GM21526 (cell line): ENCODE results near the gene GOLIM4.
A peak's percentile ranks its signal among the peaks of the same experiment; 100 is the strongest.

Source experiments
- ATAC-seq: cut with Tn5 transposase; IDR thresholded peaks from one replicate; pipeline ENCODE4 v1.9.1; 2021; ENCODE audit warnings: moderate library complexity; ENCODE audit not compliant: unreplicated experiment, low FRiP score

The GOLIM4 gene

GRCh38 chr3:168100777-168101492 lies 5.2 kb upstream of the GOLIM4 start:
- ATAC-seq: no peak

- ATAC-seq: no peak
These were observed 1.7 kb upstream of the GOLIM4 start for GRCh38 chr3:168097381-168097780.

DNA sequence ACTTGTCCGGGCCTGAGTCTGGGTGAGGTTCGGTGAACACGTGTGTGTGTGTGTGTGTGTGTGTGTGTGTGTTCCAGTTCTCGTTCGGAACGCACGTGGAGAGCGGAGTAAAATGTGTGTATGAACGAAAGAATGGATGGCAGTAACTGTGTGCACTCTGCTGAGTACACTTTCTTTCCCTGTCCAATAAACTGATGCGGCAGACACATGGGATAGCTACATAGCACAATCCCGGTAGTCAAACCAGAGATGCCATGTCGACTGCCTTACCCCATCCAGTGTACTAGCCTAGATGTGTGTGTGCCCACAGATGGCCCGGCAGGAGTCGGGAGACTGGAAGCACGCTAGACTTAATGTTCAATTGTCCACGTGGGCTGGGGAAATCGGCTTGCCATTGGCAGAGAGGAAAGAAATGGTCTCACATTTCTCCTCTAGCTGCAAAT lies 507 bp upstream of the GOLIM4 start:
- peak; percentile 8 for ATAC-seq

GRCh38 chr3:168094877-168095610 lies 680 bp downstream of the GOLIM4 start:
- ATAC-seq: peak; percentile 35

- peak; percentile 44 for ATAC-seq
These were observed 1.2 kb downstream of the GOLIM4 start for GRCh38 chr3:168094580-168094876.

GRCh38 chr3:168093790-168094189 lies 1.9 kb downstream of the GOLIM4 start:
- ATAC-seq: no peak

GRCh38 chr3:168093229-168093628 lies 2.5 kb downstream of the GOLIM4 start:
- no peak for ATAC-seq

- ATAC-seq: no peak
These were observed 3.8 kb downstream of the GOLIM4 start for GRCh38 chr3:168091941-168092340.

- ATAC-seq: no peak
These were observed 4.3 kb downstream of the GOLIM4 start for GRCh38 chr3:168091302-168091858.

GRCh38 chr3:168090306-168091085 lies 5.2 kb downstream of the GOLIM4 start:
- ATAC-seq: no peak

DNA sequence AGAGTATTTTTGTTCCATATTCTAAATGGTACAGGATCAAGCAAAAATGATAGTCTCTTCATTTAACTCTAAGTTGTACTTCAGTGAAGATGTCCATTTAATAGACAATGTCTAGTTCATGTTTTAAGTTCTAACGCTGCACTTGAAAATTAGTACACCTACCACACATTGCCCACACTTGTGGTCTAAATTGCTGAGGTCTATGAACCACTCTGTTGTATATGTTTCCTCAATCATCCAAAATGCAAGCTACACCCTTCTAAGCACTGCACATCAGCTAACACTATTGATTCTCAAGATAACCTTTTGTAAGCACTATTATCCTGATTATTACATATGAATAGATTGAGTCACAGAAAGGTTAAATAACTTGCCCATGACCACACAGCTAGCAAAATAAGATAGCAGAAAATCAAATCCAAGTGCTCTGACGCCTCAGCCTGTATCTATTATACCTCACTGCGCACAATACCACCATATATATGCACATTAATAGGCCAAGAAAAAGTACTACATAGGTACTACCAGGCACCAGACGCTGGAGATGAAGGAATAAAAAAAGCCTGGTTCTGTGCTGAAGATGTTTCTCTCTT lies 6.4 kb downstream of the GOLIM4 start:
- ATAC-seq: no peak

DNA sequence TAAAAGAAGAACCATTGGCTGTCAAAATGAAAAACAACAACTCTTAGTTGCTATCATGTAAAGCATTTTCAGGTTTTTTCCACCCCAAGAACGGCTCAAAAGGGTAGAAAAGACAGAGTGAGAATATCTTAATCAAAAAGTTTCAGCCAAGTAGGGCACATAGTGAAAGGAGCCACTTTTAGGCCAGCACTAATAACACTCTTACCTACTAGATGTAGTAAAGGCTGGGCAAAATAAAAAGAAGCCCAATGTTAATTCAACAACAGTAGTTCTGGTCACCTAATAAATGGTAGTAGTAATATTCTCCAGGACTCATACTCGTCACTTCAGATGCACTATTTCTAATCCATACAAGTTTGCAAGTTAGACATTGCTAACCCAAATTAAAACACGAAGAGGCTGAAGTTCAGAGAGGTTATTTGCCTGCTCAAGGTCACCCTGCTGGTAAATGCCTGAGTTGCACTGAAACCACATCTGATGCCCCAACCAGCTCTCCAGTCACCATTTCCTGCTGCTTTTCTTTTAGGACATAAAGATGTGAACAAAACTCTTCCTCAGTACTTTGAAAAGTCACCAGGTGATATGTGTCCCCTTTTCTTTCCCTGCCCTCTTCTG lies 7.5 kb downstream of the GOLIM4 start:
- peak; percentile 77 for ATAC-seq

GRCh38 chr3:168087539-168087938 lies 8.2 kb downstream of the GOLIM4 start:
- ATAC-seq: no peak

DNA sequence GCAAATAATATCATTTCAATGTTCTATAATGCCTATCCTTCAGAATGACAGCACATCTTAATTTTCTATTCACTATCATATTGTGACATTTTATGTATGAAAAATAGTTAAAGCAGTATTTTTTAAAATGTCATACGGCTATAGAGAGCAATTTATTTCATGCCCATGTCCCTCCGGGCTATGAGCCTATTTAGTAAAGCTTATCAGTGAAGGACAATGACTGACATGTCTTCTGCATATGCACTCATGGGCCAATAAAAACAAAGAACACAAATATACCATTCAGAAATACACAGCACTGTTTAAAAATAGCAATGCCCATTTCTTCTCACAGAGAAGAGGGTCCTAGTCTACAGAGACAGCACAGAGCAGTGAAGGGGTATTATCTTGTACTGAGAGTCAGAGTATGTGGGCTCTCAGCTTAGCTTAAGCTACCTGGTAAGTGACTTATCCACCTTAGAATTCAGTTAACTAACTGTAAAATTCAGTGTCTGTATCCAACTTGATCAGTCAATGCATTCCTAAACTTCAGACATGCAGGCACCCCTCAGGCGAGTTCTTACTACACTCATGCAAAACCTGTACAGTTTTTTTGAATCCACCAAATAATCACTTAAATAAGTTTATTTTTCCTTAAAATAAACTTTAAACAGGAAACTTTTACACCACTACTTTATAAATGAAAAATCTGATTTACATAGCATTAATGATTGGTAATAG lies 9.0 kb downstream of the GOLIM4 start:
- ATAC-seq: no peak

GRCh38 chr3:168085491-168086119 lies 10.1 kb downstream of the GOLIM4 start:
- ATAC-seq: peak; percentile 42

DNA sequence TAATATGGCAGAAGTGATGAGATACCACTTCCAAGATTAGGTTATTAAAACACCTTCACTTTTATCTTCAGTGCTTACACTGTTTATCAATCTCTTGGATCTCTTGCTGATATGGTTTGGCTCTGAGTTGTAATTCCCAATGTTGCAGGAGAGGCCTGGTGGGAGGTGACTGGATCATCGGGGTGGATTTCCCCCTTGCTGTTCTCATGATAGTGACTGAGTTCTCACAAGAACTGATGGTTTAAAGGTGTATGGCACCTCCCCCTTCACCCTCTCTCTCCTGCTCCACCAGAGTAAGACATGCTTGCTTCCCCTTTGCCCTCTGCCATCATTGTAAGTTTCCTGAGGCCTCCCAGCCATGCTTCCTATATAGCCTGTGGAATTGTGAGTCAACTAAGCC lies 11.8 kb downstream of the GOLIM4 start:
- ATAC-seq: no peak

DNA sequence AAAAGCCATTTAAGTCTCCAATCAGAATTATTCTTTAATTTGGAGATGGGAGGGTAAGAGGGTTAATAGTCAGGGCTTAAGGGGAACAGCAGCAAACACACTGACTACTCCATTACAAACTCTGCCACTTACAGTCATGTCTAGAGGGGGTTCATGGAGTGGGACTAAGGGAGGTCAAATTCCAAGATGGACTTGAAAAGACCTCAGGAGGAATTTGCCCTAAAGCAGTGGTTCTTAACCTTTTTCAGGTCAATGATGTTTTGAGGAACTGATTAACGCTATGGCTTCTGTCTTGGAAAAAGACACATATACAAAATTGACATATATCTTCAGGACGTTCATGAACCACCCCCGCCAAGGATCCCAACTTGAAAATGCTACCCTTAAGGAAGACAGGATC lies 13.9 kb downstream of the GOLIM4 start:
- ATAC-seq: no peak

DNA sequence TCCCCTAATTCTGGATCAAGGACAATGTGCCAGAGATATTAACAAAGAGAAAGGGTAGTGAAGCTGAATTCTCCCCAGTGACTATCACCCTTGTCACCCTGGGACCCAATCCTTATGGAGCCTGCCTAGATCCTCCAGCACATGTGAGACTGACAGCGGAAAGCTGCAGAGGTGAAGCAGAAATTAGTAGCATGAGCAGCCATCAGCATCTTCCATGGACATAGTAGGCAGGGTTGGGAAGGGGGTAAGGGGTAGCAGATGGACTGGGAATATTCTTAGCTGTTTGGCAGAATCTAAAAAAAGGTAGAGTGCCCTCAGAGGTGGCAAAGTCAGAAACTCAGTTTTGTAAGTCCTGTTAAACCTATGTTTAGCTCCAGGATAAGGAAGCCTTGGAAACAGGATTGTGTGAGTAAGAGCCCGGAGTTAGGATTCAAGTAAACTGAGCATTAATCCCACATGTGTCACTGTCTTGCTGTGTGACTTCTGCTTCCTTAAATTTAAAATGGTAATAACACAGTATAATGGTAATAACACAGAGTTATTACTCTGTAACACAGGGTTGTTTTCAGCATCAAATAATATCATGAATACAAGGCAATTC lies 14.5 kb downstream of the GOLIM4 start:
- ATAC-seq: no peak
